Mesothelial cell of epicardium (in vitro differentiated cells): Measurements from ENCODE around the gene RABGAP1. TPM values are rescaled to one million over a fixed set of nuclear protein-coding genes. Genes with fewer than 3 reads are reported as not detected.

ENCODE experiments used
- DNase-seq, 2 experiments: peaks; one replicate each; pipeline ENCODE4 v3.0.0; 2021; ENCODE audit warnings: low spot score in 2 of 2; ENCODE audit not compliant: unreplicated experiment in 2 of 2
- H3K27ac Mint-ChIP-seq: 2 replicates; pipeline ENCODE4 v1.8.0; 2021; ENCODE audit warnings: mixed read lengths
- H3K27me3 Mint-ChIP-seq: 2 replicates; pipeline ENCODE4 v1.8.0; 2021; ENCODE audit warnings: low read depth, mixed read lengths
- H3K36me3 Mint-ChIP-seq: 2 replicates; pipeline ENCODE4 v1.8.0; 2021; ENCODE audit warnings: mixed read lengths
- H3K4me1 Mint-ChIP-seq: 2 replicates; pipeline ENCODE4 v1.8.0; 2021; ENCODE audit warnings: mixed read lengths
- H3K4me3 Mint-ChIP-seq: 2 replicates; pipeline ENCODE4 v1.8.0; 2021; ENCODE audit warnings: mild to moderate bottlenecking, moderate library complexity, mixed read lengths
- H3K9me3 Mint-ChIP-seq: 2 replicates; pipeline ENCODE4 v1.8.0; 2021; ENCODE audit warnings: mixed read lengths
- CTCF ChIP-seq: fragments of 200-600 bp; sonication (generic); IDR thresholded peaks from one replicate; pipeline ENCODE4 v1.5.0; 2021; ENCODE audit warnings: antibody characterized with exemption; ENCODE audit not compliant: unreplicated experiment
- total RNA-seq: library from RNA; stranded (reverse); gene quantifications from 3 replicates; pipeline ENCODE4 v1.2.1, GENCODE V29; 2021

The RABGAP1 gene
- total RNA-seq, 1 donor from 2014 or later, result 88.1 TPM

DNA sequence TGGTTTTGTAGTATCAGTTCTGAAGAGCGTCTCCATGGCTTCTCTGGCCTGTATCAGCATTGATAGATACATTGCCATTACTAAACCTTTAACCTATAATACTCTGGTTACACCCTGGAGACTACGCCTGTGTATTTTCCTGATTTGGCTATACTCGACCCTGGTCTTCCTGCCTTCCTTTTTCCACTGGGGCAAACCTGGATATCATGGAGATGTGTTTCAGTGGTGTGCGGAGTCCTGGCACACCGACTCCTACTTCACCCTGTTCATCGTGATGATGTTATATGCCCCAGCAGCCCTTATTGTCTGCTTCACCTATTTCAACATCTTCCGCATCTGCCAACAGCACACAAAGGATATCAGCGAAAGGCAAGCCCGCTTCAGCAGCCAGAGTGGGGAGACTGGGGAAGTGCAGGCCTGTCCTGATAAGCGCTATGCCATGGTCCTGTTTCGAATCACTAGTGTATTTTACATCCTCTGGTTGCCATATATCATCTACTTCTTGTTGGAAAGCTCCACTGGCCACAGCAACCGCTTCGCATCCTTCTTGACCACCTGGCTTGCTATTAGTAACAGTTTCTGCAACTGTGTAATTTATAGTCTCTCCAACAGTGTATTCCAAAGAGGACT lies 94.2 kb downstream of the RABGAP1 start:
- Mint-ChIP-seq H3K4me1 (peaks cover 23% of the 10 kb centered on the region), H3K36me3 (peaks cover 2% of the 10 kb centered on the region), H3K27me3 (no peaks in the 10 kb centered on the region), H3K27ac (no peak overlapping the region), H3K4me3 (no peak overlapping the region), H3K9me3 (no peaks in the 10 kb centered on the region)
- TF ChIP-seq CTCF, result no peak
- no peak for DNase-seq

DNA sequence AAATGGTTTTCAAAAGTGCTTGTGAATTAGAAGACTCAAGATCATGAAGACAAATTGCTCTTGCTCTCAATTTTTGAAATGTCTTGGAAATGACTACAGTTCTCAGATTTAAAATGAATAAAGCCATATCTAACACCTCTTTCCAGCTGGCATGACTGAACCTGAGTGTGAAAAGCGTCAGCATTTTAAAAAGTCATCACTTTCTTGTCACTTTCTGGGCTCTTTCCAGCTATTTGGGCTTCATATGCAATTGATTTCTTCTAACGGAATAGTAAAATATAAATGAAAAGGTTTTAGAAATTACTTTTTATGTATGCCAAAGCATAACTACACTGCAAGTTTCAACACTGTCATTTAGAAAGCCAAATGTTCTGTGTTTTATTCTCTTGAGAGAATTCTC lies 95.0 kb downstream of the RABGAP1 start:
- Mint-ChIP-seq H3K27ac (no peak overlapping the region), H3K36me3 (peaks cover 2% of the 10 kb centered on the region), H3K9me3 (no peaks in the 10 kb centered on the region), H3K4me3 (no peak overlapping the region), H3K27me3 (no peaks in the 10 kb centered on the region), H3K4me1 (peaks cover 23% of the 10 kb centered on the region)
- no peak for DNase-seq
- no peak for TF ChIP-seq CTCF

GRCh38 chr9:123036893-123037545 lies 96.2 kb downstream of the RABGAP1 start:
- Mint-ChIP-seq H3K9me3 (peaks cover under 1% of the 10 kb centered on the region), H3K4me1 (peaks cover 23% of the 10 kb centered on the region)
- no peak for DNase-seq

DNA sequence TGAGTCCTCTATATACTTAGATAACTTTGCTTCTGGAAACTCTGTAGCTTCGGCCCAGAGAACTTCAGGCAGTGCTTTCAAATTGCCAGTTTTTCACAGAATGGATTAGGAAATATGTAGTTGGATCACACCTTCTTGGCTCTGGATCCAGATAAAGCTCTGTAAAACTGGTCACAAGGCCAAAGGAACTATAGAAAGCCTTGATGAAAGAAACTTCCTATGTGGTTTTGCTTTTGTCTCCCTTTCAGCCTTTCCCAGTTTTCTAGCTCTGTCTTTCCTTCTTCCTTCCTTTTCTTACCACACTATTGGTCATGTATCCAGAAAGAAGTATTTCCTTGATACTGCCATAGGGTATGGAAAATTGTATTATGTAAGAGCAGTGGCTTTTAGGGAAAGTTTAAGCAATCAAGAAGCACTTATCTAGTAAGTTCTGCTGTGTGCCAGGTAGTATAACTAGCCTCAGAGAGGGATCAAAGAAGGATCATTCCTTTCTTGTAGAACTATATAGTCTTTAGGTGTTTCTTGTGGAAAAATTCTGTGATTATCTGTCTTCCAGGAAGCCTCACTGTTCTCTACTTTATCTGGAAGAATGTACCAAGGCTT lies 98.9 kb downstream of the RABGAP1 start:
- Mint-ChIP-seq H3K4me1 (peaks cover 7% of the 10 kb centered on the region), H3K36me3 (peaks cover 25% of the 10 kb centered on the region), H3K27ac (no peak overlapping the region), H3K27me3 (no peaks in the 10 kb centered on the region), H3K4me3 (no peak overlapping the region), H3K9me3 (peaks cover 16% of the 10 kb centered on the region)
- TF ChIP-seq CTCF, result no peak
- DNase-seq, result no peak

More at GRCh38 chr9:123036893-123037545, 96.2 kb downstream of the RABGAP1 start:
- peak overlapping the region; percentile 30 for H3K27ac Mint-ChIP-seq
- TF ChIP-seq CTCF, result no peak
- H3K4me3 Mint-ChIP-seq, result no peak overlapping the region
- H3K27me3 Mint-ChIP-seq, result no peaks in the 10 kb centered on the region
- peaks cover 9% of the 10 kb centered on the region for H3K36me3 Mint-ChIP-seq

DNA sequence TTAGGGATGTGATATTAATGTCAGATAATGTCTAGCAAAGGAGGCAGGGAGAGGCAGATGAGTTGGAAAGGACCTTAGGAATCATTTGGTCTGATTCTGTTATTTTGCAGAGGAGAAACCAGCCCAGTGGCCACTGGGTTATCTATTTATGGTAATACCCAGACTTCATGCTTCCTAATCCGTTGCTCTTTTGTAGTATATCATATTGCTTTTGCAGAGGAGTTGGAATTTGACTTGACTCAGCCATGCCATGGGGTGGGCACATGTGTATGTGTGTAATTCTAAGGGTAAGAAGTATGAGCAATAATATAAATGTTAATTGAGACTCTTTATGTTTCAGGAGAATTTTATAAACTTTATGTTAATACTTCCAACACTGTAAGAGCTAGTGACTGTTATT lies 100.0 kb downstream of the RABGAP1 start:
- Mint-ChIP-seq H3K4me1 (peaks cover 7% of the 10 kb centered on the region), H3K4me3 (no peak overlapping the region), H3K9me3 (peaks cover 16% of the 10 kb centered on the region), H3K27ac (no peak overlapping the region), H3K27me3 (no peaks in the 10 kb centered on the region), H3K36me3 (peaks cover 25% of the 10 kb centered on the region)
- DNase-seq, result no peak
- TF ChIP-seq CTCF, result no peak
